ENCODE results near the gene DIS3L.

DNA sequence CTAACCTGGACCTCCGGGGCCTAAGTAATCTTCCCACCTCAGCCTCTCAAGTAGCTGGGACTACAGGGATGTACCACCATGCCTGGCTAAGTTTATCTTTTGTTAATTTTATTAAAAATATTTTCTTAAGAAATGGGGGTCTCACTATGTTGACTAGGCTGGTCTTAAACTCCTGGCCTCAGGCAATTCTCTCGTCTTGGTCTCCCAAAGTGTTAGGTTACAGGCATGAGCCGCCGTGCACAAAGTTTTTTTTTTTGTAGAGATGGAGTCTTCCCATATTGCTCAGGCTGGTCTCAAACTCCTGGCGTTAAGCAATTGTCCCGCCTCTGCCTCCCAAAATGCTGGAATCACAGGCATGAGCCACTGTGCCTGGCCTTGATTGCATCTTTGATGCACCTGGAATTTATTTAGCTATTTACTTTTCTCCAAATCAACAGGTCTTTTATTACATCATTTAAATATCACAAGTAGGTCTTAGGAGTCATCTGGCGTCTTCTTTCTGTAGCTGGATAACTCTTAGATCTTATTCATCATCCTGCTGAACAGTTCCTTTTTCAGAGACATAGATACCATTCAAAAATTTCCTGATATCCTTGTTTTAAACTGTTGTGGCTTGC, 85.6 kb downstream of the DIS3L start:
- TF ChIP-seq, protein P1, sequence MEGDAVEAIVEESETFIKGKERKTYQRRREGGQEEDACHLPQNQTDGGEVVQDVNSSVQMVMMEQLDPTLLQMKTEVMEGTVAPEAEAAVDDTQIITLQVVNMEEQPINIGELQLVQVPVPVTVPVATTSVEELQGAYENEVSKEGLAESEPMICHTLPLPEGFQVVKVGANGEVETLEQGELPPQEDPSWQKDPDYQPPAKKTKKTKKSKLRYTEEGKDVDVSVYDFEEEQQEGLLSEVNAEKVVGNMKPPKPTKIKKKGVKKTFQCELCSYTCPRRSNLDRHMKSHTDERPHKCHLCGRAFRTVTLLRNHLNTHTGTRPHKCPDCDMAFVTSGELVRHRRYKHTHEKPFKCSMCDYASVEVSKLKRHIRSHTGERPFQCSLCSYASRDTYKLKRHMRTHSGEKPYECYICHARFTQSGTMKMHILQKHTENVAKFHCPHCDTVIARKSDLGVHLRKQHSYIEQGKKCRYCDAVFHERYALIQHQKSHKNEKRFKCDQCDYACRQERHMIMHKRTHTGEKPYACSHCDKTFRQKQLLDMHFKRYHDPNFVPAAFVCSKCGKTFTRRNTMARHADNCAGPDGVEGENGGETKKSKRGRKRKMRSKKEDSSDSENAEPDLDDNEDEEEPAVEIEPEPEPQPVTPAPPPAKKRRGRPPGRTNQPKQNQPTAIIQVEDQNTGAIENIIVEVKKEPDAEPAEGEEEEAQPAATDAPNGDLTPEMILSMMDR (IDR thresholded peaks at IDR 0.05 in 4 of 5, conservative IDR thresholded peaks at IDR 0.05 in 1 of 5) = no peak
- no peak for TF ChIP-seq POLR2A (IDR thresholded peaks at IDR 0.05)
